PFSK-1 (cell line): Measurements from ENCODE around the gene ERN1.

ENCODE experiments used
- FOXP2 ChIP-seq: optimal IDR thresholded peaks from 2 replicates; pipeline ENCODE3; 2011; ENCODE audit warnings: borderline replicate concordance, control low read depth, inconsistent platforms; ENCODE audit not compliant: insufficient read depth; ENCODE audit errors: extremely low read length, extremely low read depth
- POLR2AphosphoS5 ChIP-seq: IDR thresholded peaks from 2 replicates; pipeline ENCODE4 v1.6.1; 2012; ENCODE audit warnings: low read depth, mild to moderate bottlenecking, control low read depth, low read length, moderate library complexity
- REST ChIP-seq, 2 experiments: IDR thresholded peaks; 2 replicates each; pipeline versions ENCODE4 v1.6.1 to v1.8.0; 2011 to 2012; ENCODE audit warnings: low read depth in 2 of 2, low read length in 2 of 2, control low read depth in 1 of 2, inconsistent platforms in 1 of 2, mild to moderate bottlenecking in 1 of 2, moderate library complexity in 1 of 2; ENCODE audit not compliant: insufficient read depth in 1 of 2
- SIN3A ChIP-seq: IDR thresholded peaks from 2 replicates; pipeline ENCODE4 v1.6.1; 2012; ENCODE audit warnings: mild to moderate bottlenecking, low read length, moderate library complexity, borderline replicate concordance; ENCODE audit not compliant: insufficient read depth
- TAF1 ChIP-seq: IDR thresholded peaks from 2 replicates; pipeline ENCODE4 v1.6.1; 2012; ENCODE audit warnings: low read length, control low read depth, borderline replicate concordance; ENCODE audit not compliant: insufficient read depth

The ERN1 gene

GRCh38 chr17:64165347-64165746, 35.4 kb upstream of the ERN1 start:
- TF ChIP-seq TAF1 (no peak), POLR2AphosphoS5 (no peak), SIN3A (no peak), REST (IDR thresholded peaks at IDR 0.05; ENCODE audit: insufficient read depth in 1 of 2, low read depth in 2 of 2, low read length in 2 of 2) (no peak), FOXP2 (no peak)

- no peak for TF ChIP-seq POLR2AphosphoS5
- TF ChIP-seq TAF1, result no peak
- TF ChIP-seq FOXP2, result no peak
- no peak for TF ChIP-seq REST (IDR thresholded peaks at IDR 0.05; ENCODE audit: insufficient read depth in 1 of 2, low read depth in 2 of 2, low read length in 2 of 2)
- no peak for TF ChIP-seq SIN3A
These were observed 34.8 kb upstream of the ERN1 start for GRCh38 chr17:64164596-64165285.

GRCh38 chr17:64163468-64163867, 33.5 kb upstream of the ERN1 start:
- TF ChIP-seq TAF1 (no peak), REST (IDR thresholded peaks at IDR 0.05; ENCODE audit: insufficient read depth in 1 of 2, low read depth in 2 of 2, low read length in 2 of 2) (no peak), POLR2AphosphoS5 (no peak), SIN3A (no peak), FOXP2 (no peak)

GRCh38 chr17:64162554-64162953, 32.6 kb upstream of the ERN1 start:
- TF ChIP-seq FOXP2 (no peak), REST (IDR thresholded peaks at IDR 0.05; ENCODE audit: insufficient read depth in 1 of 2, low read depth in 2 of 2, low read length in 2 of 2) (no peak), POLR2AphosphoS5 (no peak), TAF1 (no peak), SIN3A (no peak)
